ENCODE measurements around the gene HPD. TPM values are rescaled to one million over a fixed set of nuclear protein-coding genes. Genes with fewer than 3 reads are reported as not detected.
"Not testable (repeated sequence)": the region's sequence is repeated elsewhere in the genome, so short reads cannot be mapped to it uniquely, and the experiment has no call there.

Gene HPD
- total and polyA plus RNA-seq, 10 donors, result 0.57 to 2.8 (median 1.0) TPM; not detected in 1

GRCh38 chr12:121791671-121792551, 66.7 kb downstream of the HPD start:
- Histone ChIP-seq H3K27me3 (replicated peaks in 1 of 7) (no peaks in the 10 kb centered on the region), H3K4me1 (peaks cover 73 to 100% (median 99%) of the 10 kb centered on the region in 6 donors), H3K9me3 (no peaks in the 10 kb centered on the region), H3K4me3 (peak overlapping the region; percentile 51 to 80 (median 67)), H3K36me3 (peaks cover 0 to 27% (median 11%) of the 10 kb centered on the region in 6 donors), H3K27ac (peak overlapping the region; percentile 93 to 100 (median 100))
- intact Hi-C loops (cut with DNase I; ENCODE audit: low total_unique reads), result loop anchor here (5.0 kb wide), 1 partner anchor 95 kb away; no protein-coding TSS in a partner anchor
- TF ChIP-seq, protein P1, sequence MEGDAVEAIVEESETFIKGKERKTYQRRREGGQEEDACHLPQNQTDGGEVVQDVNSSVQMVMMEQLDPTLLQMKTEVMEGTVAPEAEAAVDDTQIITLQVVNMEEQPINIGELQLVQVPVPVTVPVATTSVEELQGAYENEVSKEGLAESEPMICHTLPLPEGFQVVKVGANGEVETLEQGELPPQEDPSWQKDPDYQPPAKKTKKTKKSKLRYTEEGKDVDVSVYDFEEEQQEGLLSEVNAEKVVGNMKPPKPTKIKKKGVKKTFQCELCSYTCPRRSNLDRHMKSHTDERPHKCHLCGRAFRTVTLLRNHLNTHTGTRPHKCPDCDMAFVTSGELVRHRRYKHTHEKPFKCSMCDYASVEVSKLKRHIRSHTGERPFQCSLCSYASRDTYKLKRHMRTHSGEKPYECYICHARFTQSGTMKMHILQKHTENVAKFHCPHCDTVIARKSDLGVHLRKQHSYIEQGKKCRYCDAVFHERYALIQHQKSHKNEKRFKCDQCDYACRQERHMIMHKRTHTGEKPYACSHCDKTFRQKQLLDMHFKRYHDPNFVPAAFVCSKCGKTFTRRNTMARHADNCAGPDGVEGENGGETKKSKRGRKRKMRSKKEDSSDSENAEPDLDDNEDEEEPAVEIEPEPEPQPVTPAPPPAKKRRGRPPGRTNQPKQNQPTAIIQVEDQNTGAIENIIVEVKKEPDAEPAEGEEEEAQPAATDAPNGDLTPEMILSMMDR (IDR thresholded peaks at IDR 0.05 in 8 of 11, conservative IDR thresholded peaks at IDR 0.05 in 3 of 11), result no peak
- peak in 1 of 3 donors; percentile 6 for TF ChIP-seq POLR2AphosphoS5 (IDR thresholded peaks at IDR 0.05)
- 30 to 46% (median 39%) methylated on average over 13 to 14 of the region's 14 CpGs for WGBS, 5 donors
- peak; percentile 80 for DNase-seq

DNA sequence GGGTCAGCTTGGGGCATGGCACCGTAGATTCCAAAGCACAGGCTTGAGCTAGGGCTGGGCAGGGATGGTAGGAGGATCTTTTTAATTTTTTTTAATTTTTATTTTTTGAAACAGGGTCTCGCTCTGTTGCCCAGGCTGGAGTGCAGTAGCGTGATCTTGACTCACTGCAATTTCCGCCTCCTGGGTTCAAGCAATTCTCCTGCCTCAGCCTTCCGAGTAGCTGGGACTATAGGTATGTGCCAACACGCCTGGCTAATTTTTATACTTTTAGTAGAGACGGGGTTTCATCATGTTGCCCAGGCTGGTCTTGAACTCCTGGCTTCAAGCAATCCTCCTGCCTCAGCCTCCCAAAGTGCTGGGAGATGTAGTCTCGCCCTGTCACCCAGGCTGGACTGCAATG, 67.9 kb downstream of the HPD start:
- H3K9me3 ChIP-seq; DNase-seq; H3K27me3 ChIP-seq (replicated peaks in 1 of 7): not testable (repeated sequence)
- Histone ChIP-seq H3K4me1 (peaks cover 69 to 100% (median 99%) of the 10 kb centered on the region in 6 donors), H3K4me3 (peak overlapping the region in 1 of 8 donors; percentile 80), H3K36me3 (peaks cover 0 to 24% (median 5%) of the 10 kb centered on the region in 6 donors), H3K27ac (peak overlapping the region; percentile 93 to 100 (median 100))
- intact Hi-C loops (cut with DNase I; ENCODE audit: low total_unique reads), result loop anchor here (5.0 kb wide), 1 partner anchor 93 kb away; no protein-coding TSS in a partner anchor
- WGBS, 5 donors, result 76 to 83% (median 80%) methylated on average over 8 of the region's 8 CpGs

- Histone ChIP-seq H3K4me3 (peak overlapping the region in 7 of 8 donors; percentile 6 to 80 (median 26)), H3K4me1 (peaks cover 71 to 100% (median 99%) of the 10 kb centered on the region in 6 donors), H3K27ac (peak overlapping the region; percentile 93 to 100 (median 100)), H3K27me3 (replicated peaks in 1 of 7) (no peaks in the 10 kb centered on the region), H3K9me3 (no peaks in the 10 kb centered on the region), H3K36me3 (peaks cover 0 to 18% (median 0%) of the 10 kb centered on the region in 6 donors)
- peak; percentile 99 for DNase-seq
- intact Hi-C loops (cut with DNase I; ENCODE audit: low total_unique reads), result loop anchor here (5.0 kb wide), 1 partner anchor 93 kb away; no protein-coding TSS in a partner anchor
- TF ChIP-seq, protein P1 (IDR thresholded peaks at IDR 0.05 in 8 of 11, conservative IDR thresholded peaks at IDR 0.05 in 3 of 11), result peak in 3 of 11 experiments; percentile 15 to 32 (median 18)
- peak; percentile 77 to 90 (median 86) for TF ChIP-seq POLR2AphosphoS5 (IDR thresholded peaks at IDR 0.05)
- peak in 2 of 3 donors; percentile 28 to 30 for TF ChIP-seq POLR2A (IDR thresholded peaks at IDR 0.05)
- 20 to 45% (median 25%) methylated on average over 18 to 28 of the region's 28 CpGs for WGBS, 5 donors
Measured at GRCh38 chr12:121789800-121790728, 68.6 kb downstream of the HPD start.

Small RNA genes lying within 50 kb of the gene (small RNA-seq; reads per million reads assigned to genes)
- 0 reads per million in 4 donors for gene AC069503.3
- 0 reads per million in 4 donors for gene RF00017
- gene RNU7-170P, result 0 reads per million in 4 donors

Other genes with a start within 250 kb of the HPD start
- 10 to 100 TPM; 27.7 to 47.5 (median 36.6) TPM for gene ORAI1, start 232.3 kb downstream of the HPD start, total RNA-seq
- 10 to 100 TPM; 12.9 to 32.0 (median 23.9) TPM for gene ORAI1, start 232.3 kb downstream of the HPD start, polyA plus RNA-seq
- gene MORN3, start 189.2 kb downstream of the HPD start, total RNA-seq, result 1 to 10 TPM in 4 of 7 donors, under 1 TPM in 2, not detected in 1; 0.17 to 2.5 (median 1.5) TPM
- gene MORN3, start 189.2 kb downstream of the HPD start, polyA plus RNA-seq, result 1 to 10 TPM in 1 of 3 donors, under 1 TPM in 2; 0.35 to 1.1 (median 0.51) TPM
- gene TMEM120B, start 146.1 kb downstream of the HPD start, total RNA-seq, result 1 to 10 TPM; 3.5 to 8.9 (median 6.4) TPM
- 1 to 10 TPM; 2.9 to 5.0 (median 3.7) TPM for gene TMEM120B, start 146.1 kb downstream of the HPD start, polyA plus RNA-seq
- 10 to 100 TPM; 45.2 to 71.7 (median 54.6) TPM for gene RHOF, start 65.2 kb downstream of the HPD start, total RNA-seq
- 10 to 100 TPM; 18.4 to 29.4 (median 20.3) TPM for gene RHOF, start 65.2 kb downstream of the HPD start, polyA plus RNA-seq
- 10 to 100 TPM; 19.9 to 37.7 (median 31.8) TPM for gene SETD1B, start 54.9 kb downstream of the HPD start, total RNA-seq
- 10 to 100 TPM in 1 of 3 donors, 1 to 10 TPM in 2; 3.3 to 11.9 (median 5.3) TPM for gene SETD1B, start 54.9 kb downstream of the HPD start, polyA plus RNA-seq
- gene PSMD9, start 29.9 kb upstream of the HPD start, total RNA-seq, result 10 to 100 TPM; 32.4 to 56.7 (median 43.6) TPM
- gene PSMD9, start 29.9 kb upstream of the HPD start, polyA plus RNA-seq, result 10 to 100 TPM; 29.6 to 62.6 (median 49.6) TPM
- 10 to 100 TPM in 1 of 7 donors, 1 to 10 TPM in 6; 3.0 to 10.5 (median 6.1) TPM for gene CFAP251, start 59.7 kb upstream of the HPD start, total RNA-seq
- gene CFAP251, start 59.7 kb upstream of the HPD start, polyA plus RNA-seq, result 1 to 10 TPM; 1.3 to 2.7 (median 1.7) TPM
- gene BCL7A, start 163.0 kb upstream of the HPD start, total RNA-seq, result 10 to 100 TPM in 1 of 7 donors, 1 to 10 TPM in 6; 4.2 to 10.1 (median 8.1) TPM
- gene BCL7A, start 163.0 kb upstream of the HPD start, polyA plus RNA-seq, result 1 to 10 TPM; 2.5 to 4.8 (median 3.8) TPM
- 10 to 100 TPM; 56.1 to 97.1 (median 79.7) TPM for gene MLXIP, start 219.9 kb upstream of the HPD start, total RNA-seq
- gene MLXIP, start 219.9 kb upstream of the HPD start, polyA plus RNA-seq, result 10 to 100 TPM in 2 of 3 donors, 1 to 10 TPM in 1; 7.8 to 28.3 (median 11.5) TPM